Heart left ventricle (tissue), 13 donors: ENCODE data around the gene CASP1.

Experiments used
- POLR2A ChIP-seq, 2 donors: fragments of 450-650 bp; IDR thresholded peaks; one replicate each; pipeline ENCODE4 v1.6.1; 2017; ENCODE audit warnings: antibody characterized with exemption in 2 of 2, mild to moderate bottlenecking in 2 of 2, moderate library complexity in 2 of 2
- TF ChIP-seq, protein P1 (sequence below), 12 donors: fragments of 200-600 bp; sonication (generic) in 4 of 12; IDR thresholded peaks; one replicate each; pipeline versions ENCODE4 v1.5.0 to v1.8.0; 2018 to 2022; ENCODE audit warnings: antibody characterized with exemption in 12 of 12, mild to moderate bottlenecking in 5 of 12
- donor health status: ischemic (EF 13 %, LVEDD 7.1; RV severe dilation, severe dysfunction).
- donor health status: DM: no; HTN: yes; CAD: no.
- donor health status: DM: no; HTN: no; CAD: no.
- donor health status: ischemic (EF 25% LVEDD 6.9; RV normal size, moderate dysfunction).
- donor health status: ischemic (EF 25% LVEDD 5.7; RV mildly dilated, moderate dysfunction).
- donor health status: ischemic (EF 35%, LVEDD 5.7; RV mildly dilated, moderate dysfunction).
- donor health status: nonischemic (EF 11% LVEDD 7.7; RV severe dilation, severe dysfunction).
- donor health status: DM: yes; HTN: yes; CAD: no.
- donor health status: PGD.
- donor health status: ischemic (EF 29% LVEDD 5.4; RV normal size, mild dysfunction).
- donor health status: nonischemic (EF 23%, LVEDD 6.1; RV moderate dilation, normal function).

DNA sequence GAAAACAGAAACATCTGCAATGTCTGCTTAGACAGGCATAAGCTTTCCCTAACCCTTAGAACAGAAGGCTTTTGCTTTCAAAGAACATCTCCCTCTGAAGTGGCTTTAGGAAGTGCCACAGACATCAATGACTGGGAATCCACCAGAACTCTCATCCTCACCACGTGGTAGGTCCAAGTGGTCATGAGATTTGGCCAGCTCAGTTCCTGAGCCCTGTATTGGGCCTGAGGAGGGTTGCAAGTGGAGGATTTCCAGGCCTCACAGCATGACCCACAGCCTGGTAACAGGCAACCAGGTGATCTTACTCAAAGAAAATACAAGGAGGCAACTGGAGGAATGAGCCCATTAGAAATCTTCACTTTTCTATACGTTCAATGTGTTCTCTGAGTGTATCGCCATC is 1.6 kb downstream of the CASP1 start:
- TF ChIP-seq, protein P1, sequence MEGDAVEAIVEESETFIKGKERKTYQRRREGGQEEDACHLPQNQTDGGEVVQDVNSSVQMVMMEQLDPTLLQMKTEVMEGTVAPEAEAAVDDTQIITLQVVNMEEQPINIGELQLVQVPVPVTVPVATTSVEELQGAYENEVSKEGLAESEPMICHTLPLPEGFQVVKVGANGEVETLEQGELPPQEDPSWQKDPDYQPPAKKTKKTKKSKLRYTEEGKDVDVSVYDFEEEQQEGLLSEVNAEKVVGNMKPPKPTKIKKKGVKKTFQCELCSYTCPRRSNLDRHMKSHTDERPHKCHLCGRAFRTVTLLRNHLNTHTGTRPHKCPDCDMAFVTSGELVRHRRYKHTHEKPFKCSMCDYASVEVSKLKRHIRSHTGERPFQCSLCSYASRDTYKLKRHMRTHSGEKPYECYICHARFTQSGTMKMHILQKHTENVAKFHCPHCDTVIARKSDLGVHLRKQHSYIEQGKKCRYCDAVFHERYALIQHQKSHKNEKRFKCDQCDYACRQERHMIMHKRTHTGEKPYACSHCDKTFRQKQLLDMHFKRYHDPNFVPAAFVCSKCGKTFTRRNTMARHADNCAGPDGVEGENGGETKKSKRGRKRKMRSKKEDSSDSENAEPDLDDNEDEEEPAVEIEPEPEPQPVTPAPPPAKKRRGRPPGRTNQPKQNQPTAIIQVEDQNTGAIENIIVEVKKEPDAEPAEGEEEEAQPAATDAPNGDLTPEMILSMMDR (IDR thresholded peaks at IDR 0.05), result no peak
- no peak for TF ChIP-seq POLR2A (IDR thresholded peaks at IDR 0.05)
